RPMI8226 (cell line): ENCODE measurements around the gene SLC6A6.

ENCODE experiments used
- DNase-seq: peaks from one replicate; pipeline ENCODE4 v3.0.0-alpha.2; 2015

SLC6A6 gene

GRCh38 chr3:14457999-14458398, 55.6 kb downstream of the SLC6A6 start:
- no peak for DNase-seq

- no peak for DNase-seq
Observed at GRCh38 chr3:14458434-14459275, 56.2 kb downstream of the SLC6A6 start.

GRCh38 chr3:14459384-14459783, 57.0 kb downstream of the SLC6A6 start:
- DNase-seq, result no peak

- DNase-seq, result no peak
Observed at GRCh38 chr3:14459787-14460186, 57.4 kb downstream of the SLC6A6 start.

DNA sequence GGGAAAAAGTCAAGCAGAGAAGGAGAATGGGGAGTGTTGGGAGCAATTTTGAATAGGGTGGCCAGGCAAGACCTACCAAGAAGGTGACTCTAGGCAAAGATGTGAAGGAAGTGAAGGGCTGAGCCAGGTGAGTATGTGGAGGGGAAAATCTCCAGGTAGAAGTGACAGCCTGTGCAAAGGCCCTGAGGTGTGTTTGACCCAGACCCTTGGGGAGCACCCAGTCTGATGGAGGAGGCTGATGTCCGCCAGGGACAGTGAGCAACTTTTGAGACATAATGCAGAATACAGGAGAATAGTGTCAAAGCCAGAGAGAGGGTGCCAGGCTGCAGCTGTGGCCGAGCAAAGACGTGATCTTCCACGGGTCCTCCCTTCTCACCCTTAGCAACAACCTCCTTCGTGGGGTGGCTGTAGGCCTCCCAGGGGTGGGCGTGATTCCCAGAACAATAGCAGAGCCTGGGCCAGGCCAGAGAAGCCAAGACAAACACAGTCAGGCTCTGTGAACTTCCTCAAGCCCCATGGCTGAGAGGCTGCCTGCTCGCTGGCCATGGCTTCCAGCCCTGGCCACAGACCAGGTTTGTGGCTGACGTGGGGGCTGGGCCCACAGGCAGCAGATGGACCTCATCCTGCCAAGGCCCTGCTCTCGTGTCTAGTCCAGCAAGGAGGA, 58.1 kb downstream of the SLC6A6 start:
- no peak for DNase-seq

- DNase-seq, result no peak
Observed at GRCh38 chr3:14461006-14461747, 58.8 kb downstream of the SLC6A6 start.

DNA sequence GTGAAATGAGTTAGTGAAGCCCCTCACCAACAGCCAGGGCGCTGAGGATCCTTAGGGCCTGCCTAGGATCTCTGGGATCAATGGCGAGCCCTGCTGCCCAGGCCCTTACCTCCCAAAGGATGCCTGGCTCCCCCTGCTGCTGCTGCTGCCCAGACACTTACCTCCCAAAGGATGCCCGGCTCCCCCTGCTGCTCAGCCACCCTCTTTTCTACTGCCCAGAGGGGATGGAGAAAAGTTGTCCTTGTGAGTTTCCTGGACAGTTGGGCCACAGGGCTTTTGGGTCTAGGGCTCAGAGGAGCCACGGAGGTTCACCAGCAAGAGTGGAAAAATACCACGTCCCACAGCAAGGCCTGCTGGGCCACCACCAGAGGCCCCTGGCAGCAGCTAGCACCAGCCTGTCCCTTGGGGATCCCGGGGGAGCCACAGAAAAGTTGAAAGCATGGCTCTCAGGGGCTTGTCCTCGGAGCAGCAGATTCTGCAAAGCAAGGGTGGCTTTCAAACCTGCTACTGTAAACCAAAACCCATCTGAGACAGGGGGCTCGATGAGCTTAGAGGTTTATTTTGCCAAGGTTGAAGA, 59.4 kb downstream of the SLC6A6 start:
- peak; percentile 14 for DNase-seq

DNA sequence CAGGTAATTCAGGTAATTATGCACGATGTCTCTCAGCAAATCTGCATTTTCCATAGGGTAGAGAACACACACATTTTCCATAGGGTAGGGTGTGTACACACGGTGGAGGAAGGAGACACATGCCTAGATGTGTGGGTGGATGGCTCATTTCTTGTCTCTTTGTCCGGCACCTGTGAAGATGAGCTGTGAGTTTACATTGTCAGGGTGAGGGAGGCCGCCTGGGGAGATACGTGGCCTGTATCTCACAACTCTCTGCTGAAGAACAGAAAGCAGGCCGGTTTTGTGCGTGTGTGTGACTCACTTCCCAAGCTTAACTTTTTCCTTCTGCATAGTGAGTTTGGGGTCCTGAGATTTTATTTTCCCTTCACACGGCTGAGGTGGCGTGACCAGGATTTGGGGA, 60.3 kb downstream of the SLC6A6 start:
- no peak for DNase-seq

DNA sequence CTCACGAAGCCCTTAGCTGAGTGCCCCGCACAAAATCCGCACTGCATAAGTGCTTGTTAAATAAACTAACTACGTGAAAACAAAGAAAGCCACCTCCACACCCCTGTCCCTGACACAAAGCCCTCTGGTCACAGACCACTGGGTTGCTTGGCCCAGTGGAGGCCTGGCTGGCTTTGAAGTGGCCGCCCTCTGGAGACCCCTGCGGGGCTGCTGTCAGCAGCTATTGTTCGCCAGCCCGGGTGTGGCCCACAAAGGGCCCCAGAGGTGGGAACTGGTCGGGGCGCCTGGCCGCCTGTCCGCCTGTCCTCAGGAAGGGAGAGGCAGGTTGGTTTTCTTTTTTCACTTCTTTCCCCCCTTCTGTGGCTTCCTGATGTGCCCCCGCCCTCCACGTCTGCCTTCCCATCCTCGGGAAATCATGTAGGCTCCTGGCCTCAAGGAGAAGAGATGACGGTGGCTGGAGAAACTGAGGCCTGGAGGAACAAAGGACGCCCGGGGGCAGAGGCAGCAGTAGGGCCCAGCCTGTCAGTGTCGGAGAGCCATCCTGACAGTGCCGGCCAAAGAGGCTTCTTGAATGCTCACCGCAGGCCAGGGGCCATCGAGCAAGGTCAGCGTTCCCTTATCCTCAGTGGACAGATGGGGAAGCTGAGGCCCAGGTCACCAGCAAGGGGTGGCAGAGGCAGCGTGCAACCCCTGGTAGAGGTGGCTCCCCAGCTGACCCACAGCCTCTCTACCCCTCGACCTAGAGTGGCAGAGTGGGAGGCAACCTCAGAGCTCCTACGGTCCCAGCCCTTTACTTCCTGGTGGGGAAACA, 61.1 kb downstream of the SLC6A6 start:
- no peak for DNase-seq

GRCh38 chr3:14464141-14464465, 61.7 kb downstream of the SLC6A6 start:
- DNase-seq, result no peak

DNA sequence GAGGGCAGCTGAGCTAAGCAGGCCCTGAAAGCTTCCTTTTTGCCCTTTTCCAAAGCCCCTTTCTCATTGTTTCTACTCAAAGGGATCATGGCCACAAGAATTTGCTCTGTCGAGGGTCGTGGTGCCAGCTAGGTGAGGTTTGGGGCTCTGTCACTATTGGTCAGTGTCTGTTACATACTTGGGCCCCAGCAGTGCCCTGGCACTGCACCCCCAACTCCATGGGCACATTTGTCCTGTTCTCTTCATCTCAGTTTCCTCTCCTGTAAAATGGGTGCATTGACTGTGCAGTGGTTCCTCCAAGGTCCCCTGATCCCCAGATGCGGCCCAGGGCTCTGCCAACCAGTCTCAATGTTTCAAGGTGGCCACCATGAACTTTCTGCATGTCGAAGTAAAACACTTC, 62.1 kb downstream of the SLC6A6 start:
- DNase-seq, result no peak

DNA sequence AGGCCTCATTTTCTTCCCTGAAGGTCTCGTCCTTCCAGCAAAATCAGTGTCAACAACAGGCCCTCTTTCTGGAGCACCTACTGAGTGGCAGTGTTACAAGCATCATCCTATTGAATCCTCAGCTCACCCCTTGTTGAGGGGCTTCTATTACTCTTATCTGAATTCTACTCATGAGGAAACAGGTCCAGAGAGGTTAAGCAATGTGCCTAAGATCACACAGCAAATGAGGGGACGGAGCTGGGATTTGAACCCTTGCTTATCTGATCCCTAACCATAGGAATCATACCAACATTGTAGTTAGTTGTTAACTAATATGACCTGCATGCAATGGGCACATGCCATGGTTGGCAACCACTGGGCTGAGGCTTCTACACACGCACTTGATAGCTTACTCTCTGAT, 63.0 kb downstream of the SLC6A6 start:
- no peak for DNase-seq

DNA sequence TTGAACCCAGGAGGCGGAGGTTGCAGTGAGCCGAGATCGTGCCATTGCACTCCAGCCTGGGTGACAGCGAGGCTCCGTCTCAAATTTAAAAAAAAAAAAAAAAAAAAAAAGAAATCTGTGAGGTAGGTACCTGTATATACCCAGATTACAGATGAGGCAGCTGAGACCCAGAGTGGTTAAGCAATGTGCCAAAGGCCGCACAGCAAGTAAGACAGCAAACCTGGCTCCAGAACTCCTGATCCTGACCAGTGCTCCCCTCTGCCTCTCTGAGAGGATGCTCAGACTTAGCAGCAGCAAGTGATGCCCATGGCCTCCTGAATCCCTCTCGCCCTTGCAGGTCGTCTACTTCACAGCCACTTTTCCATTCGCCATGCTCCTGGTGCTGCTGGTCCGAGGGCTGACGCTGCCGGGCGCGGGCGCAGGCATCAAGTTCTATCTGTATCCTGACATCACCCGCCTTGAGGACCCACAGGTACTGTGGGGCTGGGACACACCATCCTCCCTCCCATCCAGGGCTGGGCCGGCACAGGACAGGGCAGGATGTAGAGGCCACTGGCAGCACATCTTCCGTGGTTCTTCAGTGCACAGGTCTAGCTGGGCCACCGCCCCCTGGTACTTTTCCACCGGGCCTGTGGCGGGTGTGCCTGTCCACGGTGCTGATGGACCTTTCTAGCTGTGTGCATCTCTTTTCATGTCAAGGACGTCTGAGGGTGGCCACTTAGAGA, 63.9 kb downstream of the SLC6A6 start:
- DNase-seq, result no peak

DNA sequence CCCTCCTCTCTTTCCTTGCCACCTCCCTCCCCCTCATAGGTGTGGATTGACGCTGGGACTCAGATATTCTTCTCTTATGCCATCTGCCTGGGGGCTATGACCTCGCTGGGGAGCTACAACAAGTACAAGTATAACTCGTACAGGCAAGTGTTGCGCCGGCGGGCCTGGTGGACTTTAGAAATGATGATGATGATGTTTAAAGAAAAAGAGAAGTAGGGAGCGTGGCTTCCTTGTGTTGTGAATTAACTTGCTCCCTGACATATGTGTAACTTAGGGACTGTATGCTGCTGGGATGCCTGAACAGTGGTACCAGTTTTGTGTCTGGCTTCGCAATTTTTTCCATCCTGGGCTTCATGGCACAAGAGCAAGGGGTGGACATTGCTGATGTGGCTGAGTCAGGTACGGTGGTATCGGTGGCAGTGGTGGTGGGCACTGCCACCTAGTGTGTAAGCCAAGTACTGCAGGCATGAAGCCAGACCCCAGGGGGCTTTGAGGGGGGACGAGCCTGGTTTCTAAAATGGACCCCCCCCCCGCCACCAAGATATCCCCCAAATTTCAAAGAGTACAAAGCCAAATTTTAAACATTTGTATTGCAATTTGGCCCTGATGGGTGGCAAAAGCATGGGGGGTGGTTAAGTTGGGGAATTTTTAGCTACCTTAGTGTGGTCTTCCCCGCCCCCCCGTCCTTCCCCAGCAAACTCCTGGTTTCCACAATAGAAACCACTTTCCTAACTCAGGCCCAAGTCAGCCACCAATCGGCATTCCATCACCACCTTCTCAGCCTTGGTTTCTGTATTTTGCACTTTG, 65.6 kb downstream of the SLC6A6 start:
- peak; percentile 27 for DNase-seq

DNA sequence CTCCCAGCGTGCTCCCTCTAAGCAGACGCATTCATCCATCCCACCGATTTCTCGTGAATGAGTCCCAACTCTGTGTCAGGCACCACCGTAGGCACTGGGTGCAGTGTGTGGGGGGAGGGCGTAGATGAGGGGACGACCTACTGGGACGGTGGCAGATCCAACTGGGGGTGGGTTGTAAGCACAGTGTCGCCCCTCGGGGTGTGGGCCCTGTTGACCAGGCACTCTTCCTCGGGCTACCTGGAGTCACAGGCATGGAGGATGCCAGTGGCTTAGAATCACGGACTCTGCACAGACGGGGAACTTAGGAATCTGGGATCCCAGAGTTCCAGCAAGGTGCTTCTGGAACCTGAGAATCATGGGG, 66.2 kb downstream of the SLC6A6 start:
- DNase-seq, result no peak

GRCh38 chr3:14470461-14470860, 68.1 kb downstream of the SLC6A6 start:
- no peak for DNase-seq

DNA sequence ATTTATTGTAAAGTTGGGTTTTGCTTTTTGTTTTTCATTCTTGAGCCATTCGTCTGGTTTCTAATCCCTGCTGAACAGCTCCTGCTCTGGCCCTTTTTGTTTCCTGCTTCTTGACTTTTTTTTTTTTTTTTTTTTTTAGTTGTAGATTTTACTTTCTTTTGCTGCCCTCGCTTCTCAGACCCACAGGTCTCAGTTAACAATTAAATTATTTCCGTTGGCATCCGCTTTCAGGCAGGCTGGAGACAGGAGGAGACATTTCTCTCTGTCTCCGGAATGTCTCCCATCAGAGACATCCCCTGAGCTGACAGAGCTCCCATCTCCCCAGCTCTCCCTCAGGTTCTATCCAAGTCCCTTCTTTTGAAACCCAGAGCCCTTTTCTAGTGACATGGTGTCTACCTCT, 68.6 kb downstream of the SLC6A6 start:
- no peak for DNase-seq

- no peak for DNase-seq
Observed at GRCh38 chr3:14471690-14472089, 69.3 kb downstream of the SLC6A6 start.

DNA sequence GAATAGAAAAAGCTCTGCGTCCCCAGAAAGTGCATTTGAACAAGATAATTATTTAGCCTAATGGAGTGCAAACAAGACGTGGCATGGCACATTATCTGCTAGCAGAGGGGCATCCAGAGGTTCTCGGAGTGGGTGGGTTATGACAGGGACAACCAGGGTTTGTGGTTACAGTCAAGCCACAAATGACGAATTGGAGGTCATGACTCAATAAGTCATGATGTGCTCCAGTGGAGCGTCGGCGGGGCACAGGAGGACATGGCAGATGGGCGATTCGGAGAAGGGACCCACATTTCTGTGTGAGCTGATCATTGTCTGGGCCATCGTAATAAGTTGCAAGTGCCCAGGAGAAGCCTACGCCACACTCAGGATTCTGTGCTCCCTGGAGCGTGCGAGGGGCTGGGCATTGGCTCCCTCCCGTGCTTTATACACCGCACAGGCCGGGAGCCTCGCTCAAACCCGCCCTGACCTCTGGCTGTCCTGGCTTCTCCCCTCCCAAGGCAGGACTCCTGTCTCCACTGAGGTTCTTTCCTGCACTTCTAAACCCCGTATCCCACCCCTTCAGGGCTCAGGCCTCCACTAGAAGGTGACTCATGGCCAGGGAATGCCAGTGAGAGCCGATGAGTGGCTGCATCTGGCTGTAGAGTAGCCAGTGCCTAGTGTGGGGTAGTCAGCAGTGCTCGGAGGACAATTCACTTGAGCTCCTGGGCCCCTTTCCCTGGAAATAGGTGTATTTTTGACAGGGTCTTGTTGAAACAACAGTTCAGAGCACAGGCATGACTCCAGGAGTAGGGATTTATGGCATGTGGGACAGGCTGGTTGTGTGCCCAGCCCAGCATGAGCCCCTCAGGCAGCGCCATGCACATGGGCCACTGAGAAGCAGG, 70.3 kb downstream of the SLC6A6 start:
- no peak for DNase-seq

GRCh38 chr3:14473411-14473891, 71.0 kb downstream of the SLC6A6 start:
- no peak for DNase-seq
